Femur (tissue), 1 donor: ENCODE measurements around the gene C5orf63.
"Not testable (repeated sequence)": the region's sequence is repeated elsewhere in the genome, so short reads cannot be mapped to it uniquely, and the experiment has no call there.

Experiments used
- DNase-seq: peaks from one replicate; pipeline ENCODE4 v3.0.0-alpha.2; 2017

The C5orf63 gene

DNA sequence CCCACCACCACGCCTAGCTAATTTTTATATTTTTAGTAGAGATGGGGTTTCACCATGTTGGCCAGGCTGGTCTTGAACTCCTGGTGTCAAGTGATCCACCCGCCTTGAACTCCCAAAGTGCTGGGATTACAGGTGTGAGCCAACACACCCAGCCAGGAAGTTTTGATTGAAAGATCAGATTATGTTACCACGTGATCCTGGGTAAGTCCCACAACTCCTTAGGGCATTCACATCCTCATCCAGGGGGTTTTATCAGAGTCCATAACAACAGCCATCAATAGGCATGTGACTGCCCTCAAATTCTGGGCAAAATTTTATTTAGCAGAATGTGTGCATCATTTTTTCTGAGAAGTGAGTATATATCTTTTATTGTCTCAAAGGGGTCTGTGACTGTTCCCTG, 68.0 kb downstream of the C5orf63 start:
- DNase-seq: not testable (repeated sequence)

DNA sequence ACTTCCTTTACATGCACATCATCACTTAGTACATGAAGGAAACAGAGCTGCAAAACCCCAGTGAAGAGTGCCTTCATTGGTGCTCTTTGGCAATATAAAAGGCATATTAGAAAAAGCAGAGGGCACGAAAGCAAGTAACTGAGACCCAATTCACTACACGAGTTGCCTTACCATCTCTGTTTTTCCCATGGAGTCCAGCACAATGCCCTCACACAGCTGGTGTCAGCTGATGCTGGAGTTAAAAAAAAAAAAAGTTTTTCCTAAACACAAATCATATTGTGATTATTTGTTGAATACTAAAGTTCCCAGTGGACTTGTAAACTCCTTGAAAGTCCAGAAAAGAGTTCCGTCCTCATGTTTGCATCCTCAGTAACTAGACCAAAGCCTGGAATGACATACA, 68.6 kb downstream of the C5orf63 start:
- no peak for DNase-seq

DNA sequence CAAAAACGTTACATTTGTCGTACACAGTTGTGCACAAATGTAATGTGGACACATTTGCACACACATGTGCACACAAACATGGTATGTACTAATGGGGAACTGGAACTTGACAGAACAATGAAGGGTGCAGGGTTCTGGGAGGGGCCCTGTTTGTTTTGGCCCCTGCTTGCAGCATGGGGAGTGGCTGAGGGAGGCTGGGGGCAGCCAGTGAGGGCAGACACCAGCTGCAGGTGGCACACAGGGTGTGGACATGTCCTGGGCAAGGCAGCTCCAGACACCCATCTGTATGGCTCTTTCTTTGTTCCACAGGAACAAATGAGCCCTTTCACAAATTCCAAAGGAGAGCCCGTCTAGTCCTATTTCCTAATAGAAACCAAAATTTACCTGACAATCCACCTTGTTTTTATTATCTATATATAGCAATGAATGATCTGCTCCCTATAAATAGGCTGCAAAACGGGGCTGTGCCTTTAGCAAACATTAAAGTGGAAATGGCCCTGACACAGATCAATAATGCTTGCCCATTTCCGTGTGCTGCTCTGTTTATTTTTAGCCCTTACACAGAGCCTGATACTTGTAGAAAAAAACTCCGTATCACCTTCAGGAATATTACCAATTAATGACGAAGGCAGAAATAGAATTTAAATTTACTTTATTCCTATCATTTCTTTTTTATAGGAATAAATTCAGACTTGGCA, 69.4 kb downstream of the C5orf63 start:
- no peak for DNase-seq

DNA sequence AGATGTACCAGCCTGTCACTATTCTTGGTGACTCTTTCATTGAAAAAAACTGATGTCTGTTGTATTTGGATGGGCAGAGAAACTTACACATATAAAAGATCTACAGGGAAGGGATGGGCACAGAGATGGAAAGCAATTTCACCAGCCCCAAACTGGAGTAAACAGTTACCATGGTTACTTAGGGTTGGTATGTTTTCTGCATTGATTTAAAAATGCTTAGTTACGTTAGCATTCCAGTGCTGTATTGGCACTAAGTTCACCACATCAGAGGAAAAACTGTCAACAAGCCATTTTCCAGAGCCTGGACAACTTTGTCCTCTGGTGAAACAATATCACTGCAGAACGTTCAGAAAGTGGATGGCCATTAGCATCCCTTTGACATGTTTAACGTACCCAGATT, 70.9 kb downstream of the C5orf63 start:
- DNase-seq: no peak

DNA sequence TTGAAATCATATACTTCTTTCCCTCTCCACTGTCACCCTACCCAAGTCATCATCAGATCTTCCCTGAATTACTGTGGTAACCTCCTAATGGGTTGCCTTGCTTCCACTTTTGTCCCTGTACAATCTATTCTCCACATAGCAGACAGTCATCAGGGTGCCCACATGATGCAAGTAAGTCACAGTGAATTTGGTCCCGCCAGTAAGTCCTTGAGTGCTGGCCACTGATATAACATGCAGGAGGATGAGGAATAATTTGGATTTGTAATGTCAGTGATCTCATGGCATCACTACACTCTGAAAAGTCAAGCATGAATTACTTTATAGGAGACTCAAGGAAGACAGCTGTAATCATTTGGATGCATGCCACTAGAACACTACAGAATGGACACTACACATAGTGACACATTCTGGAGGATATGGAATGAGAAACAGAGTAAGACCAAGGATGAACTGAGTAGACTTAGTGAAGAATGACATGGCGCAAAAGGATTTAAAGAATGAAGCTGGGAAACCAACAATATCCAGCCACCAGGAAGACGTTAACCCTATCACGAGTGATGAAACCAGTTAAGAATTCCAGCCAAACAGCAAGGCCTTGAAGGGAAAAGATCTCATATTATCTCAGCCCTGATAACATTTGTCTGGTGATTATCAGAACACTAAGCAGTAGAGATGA, 71.5 kb downstream of the C5orf63 start:
- DNase-seq: no peak
